OCI-LY7 (cell line): ENCODE measurements around the gene KYNU. TPM values are rescaled to one million over a fixed set of nuclear protein-coding genes. Genes with fewer than 3 reads are reported as not detected.

ENCODE experiments used
- BruUV-seq: library from RNA; stranded (reverse); fragments of 400-500 nt; replicated peaks from 2 replicates; lab custom pipeline; 2021; lab: Mats Ljungman, UMichigan
- CTCF ChIA-PET: fragments of 300-600 bp; sonication (Branson Sonifier 250); formaldehyde crosslinking; loops from one replicate; lab custom pipeline; 2022; ENCODE audit warnings: antibody characterized with exemption; ENCODE audit not compliant: unreplicated experiment; lab: Charles Lee
- POLR2A ChIA-PET: fragments of 300-600 bp; sonication (Branson Sonifier 250); formaldehyde crosslinking; loops from one replicate; lab custom pipeline; 2022; ENCODE audit warnings: antibody characterized with exemption; lab: Charles Lee
- DNase-seq: peaks from one replicate; pipeline ENCODE4 v3.0.0-alpha.2; 2015; ENCODE audit warnings: low spot score
- H2AFZ ChIP-seq: fragments of 200-600 bp; sonication (generic), shearing (Covaris generic); 2 replicates; pipeline ENCODE4 v1.6.1; 2014; ENCODE audit warnings: mild to moderate bottlenecking, antibody characterized with exemption, low read length, moderate library complexity
- H3K27ac ChIP-seq: fragments of 200-600 bp; sonication (generic); 2 replicates; pipeline ENCODE4 v1.5.1; 2014; ENCODE audit warnings: mixed run types, low read depth, mild to moderate bottlenecking, moderate library complexity, low read length, inconsistent platforms; ENCODE audit not compliant: poor library complexity, severe bottlenecking
- H3K36me3 ChIP-seq: fragments of 200-600 bp; sonication (generic); 2 replicates; pipeline ENCODE4 v1.6.1; 2014; ENCODE audit warnings: mild to moderate bottlenecking, antibody characterized with exemption, low read length, moderate library complexity, mixed read lengths; ENCODE audit not compliant: insufficient read depth
- H3K4me1 ChIP-seq: fragments of 200-600 bp; sonication (generic); 2 replicates; pipeline ENCODE4 v1.5.1; 2014; ENCODE audit warnings: mild to moderate bottlenecking, low read length; ENCODE audit not compliant: insufficient read depth, poor library complexity, severe bottlenecking
- H3K4me2 ChIP-seq: fragments of 200-600 bp; sonication (generic); 2 replicates; pipeline ENCODE4 v1.6.1; 2014; ENCODE audit warnings: mild to moderate bottlenecking, low read length
- H3K4me3 ChIP-seq: fragments of 200-600 bp; sonication (generic); 2 replicates; pipeline ENCODE4 v1.5.1; 2014; ENCODE audit warnings: mild to moderate bottlenecking, low read depth, low read length; ENCODE audit not compliant: poor library complexity, severe bottlenecking
- H3K79me2 ChIP-seq: fragments of 200-600 bp; sonication (generic); 2 replicates; pipeline ENCODE4 v1.6.1; 2016; ENCODE audit warnings: low read depth, mild to moderate bottlenecking, low read length, moderate library complexity, mixed read lengths; ENCODE audit not compliant: insufficient read depth
- H3K9me2 ChIP-seq: fragments of 200-600 bp; sonication (generic); 2 replicates; pipeline ENCODE4 v1.6.1; 2016; ENCODE audit warnings: mild to moderate bottlenecking, low read length, mixed read lengths; ENCODE audit not compliant: insufficient read depth
- H3K9me3 ChIP-seq: fragments of 200-600 bp; sonication (generic); 2 replicates; pipeline ENCODE4 v1.6.1; 2014; ENCODE audit warnings: mild to moderate bottlenecking, mixed run types, low read length, mixed read lengths
- H4K20me1 ChIP-seq: fragments of 200-600 bp; sonication (generic); 2 replicates; pipeline ENCODE4 v1.6.1; 2014; ENCODE audit warnings: mild to moderate bottlenecking, antibody characterized with exemption, low read length, moderate library complexity, mixed read lengths; ENCODE audit not compliant: insufficient read depth
- CTCF ChIP-seq: fragments of 200-600 bp; sonication (generic); conservative IDR thresholded peaks from 2 replicates; pipeline ENCODE4 v1.5.1; 2014; ENCODE audit warnings: mild to moderate bottlenecking, antibody characterized with exemption, low read length, moderate library complexity, mixed read lengths
- EZH2phosphoT487 ChIP-seq: fragments of 200-600 bp; sonication (generic); IDR thresholded peaks from 2 replicates; pipeline ENCODE4 v1.6.1; 2018; ENCODE audit warnings: low read depth, borderline replicate concordance, mild to moderate bottlenecking, mixed run types, antibody characterized with exemption, low read length, moderate library complexity, mixed read lengths
- intact Hi-C: fragments of 100-400 bp; cut with micrococcal nuclease; formaldehyde crosslinking; loops from one replicate; pipeline ENCODE4 v1.10.0; 2022; ENCODE audit not compliant: unreplicated experiment
- total RNA-seq, 2 experiments: library from RNA; depleted of rRNA in 1 of 2; stranded (reverse); fragments of >200 nt in 1 of 2; shearing (Covaris generic) in 1 of 2; gene quantifications; 2 replicates each; pipeline ENCODE4 v1.2.3, GENCODE V29; 2014 to 2022

KYNU gene
- total RNA-seq, 2 experiments from 2014 or later: 0.27 TPM; not detected in 1

GRCh38 chr2:142873831-142874287 is 3.6 kb upstream of the KYNU start:
- Histone ChIP-seq H2AFZ (no peak overlapping the region), H3K4me3 (no peak overlapping the region), H4K20me1 (no peaks in the 10 kb centered on the region), H3K27ac (no peak overlapping the region), H3K79me2 (no peaks in the 10 kb centered on the region), H3K9me2 (no peaks in the 10 kb centered on the region), H3K36me3 (no peaks in the 10 kb centered on the region), H3K4me2 (no peak overlapping the region), H3K4me1 (no peaks in the 10 kb centered on the region), H3K9me3 (no peaks in the 10 kb centered on the region)
- POLR2A ChIA-PET: interaction anchor here (0.7 to 1.5 kb wide), 2 partner anchors 8 to 10 kb away, joined by 3 to 5 read pairs; no protein-coding TSS in a partner anchor
- BruUV-seq: no TSS peak
- DNase-seq: no peak
- TF ChIP-seq CTCF: no peak
- no peak for TF ChIP-seq EZH2phosphoT487
- intact Hi-C loops: no loop called here
- CTCF ChIA-PET: no interaction called here

- no peaks in the 10 kb centered on the region for H3K4me1 ChIP-seq
- ChIA-PET POLR2A (interaction anchor here (0.6 to 0.7 kb wide), 2 partner anchors 8 to 66 kb away, joined by 3 to 5 read pairs; no protein-coding TSS in a partner anchor), CTCF (no interaction called here)
- no peak overlapping the region for H3K4me2 ChIP-seq
- TF ChIP-seq EZH2phosphoT487 (no peak), CTCF (no peak)
- no peaks in the 10 kb centered on the region for H3K36me3 ChIP-seq
- no peaks in the 10 kb centered on the region for H4K20me1 ChIP-seq
- no TSS peak for BruUV-seq
- H3K9me3 ChIP-seq: no peaks in the 10 kb centered on the region
- H3K27ac ChIP-seq: no peak overlapping the region
- no peaks in the 10 kb centered on the region for H3K79me2 ChIP-seq
- H3K4me3 ChIP-seq: no peak overlapping the region
- H3K9me2 ChIP-seq: no peaks in the 10 kb centered on the region
- DNase-seq: no peak
- H2AFZ ChIP-seq: no peak overlapping the region
- intact Hi-C loops: no loop called here
These were observed 3.1 kb upstream of the KYNU start for GRCh38 chr2:142874293-142874814.

- no peaks in the 10 kb centered on the region for H4K20me1 ChIP-seq
- no peaks in the 10 kb centered on the region for H3K4me1 ChIP-seq
- H3K79me2 ChIP-seq: no peaks in the 10 kb centered on the region
- POLR2A ChIA-PET: interaction anchor here (0.6 to 2.4 kb wide), 3 partner anchors 8 to 17 kb away, joined by 3 to 10 read pairs (median 9); no protein-coding TSS in a partner anchor
- no peak overlapping the region for H3K4me3 ChIP-seq
- TF ChIP-seq EZH2phosphoT487 (no peak), CTCF (no peak)
- no peaks in the 10 kb centered on the region for H3K9me2 ChIP-seq
- no TSS peak for BruUV-seq
- H2AFZ ChIP-seq: no peak overlapping the region
- CTCF ChIA-PET: no interaction called here
- no peak overlapping the region for H3K27ac ChIP-seq
- intact Hi-C loops: no loop called here
- H3K9me3 ChIP-seq: no peaks in the 10 kb centered on the region
- H3K36me3 ChIP-seq: no peaks in the 10 kb centered on the region
- H3K4me2 ChIP-seq: no peak overlapping the region
- DNase-seq: no peak
These were observed 2.5 kb upstream of the KYNU start for GRCh38 chr2:142875010-142875409.
